Endothelial cell of umbilical vein (primary cell): ENCODE measurements around the gene STK38L. TPM values are rescaled to one million over a fixed set of nuclear protein-coding genes. Genes with fewer than 3 reads are reported as not detected.

Source experiments
- BruUV-seq: library from RNA; stranded (reverse); fragments of 400-500 nt; replicated peaks from 2 replicates; lab custom pipeline; 2021; lab: Mats Ljungman, UMichigan
- CTCF ChIA-PET: fragments of 300-600, 350-600 bp; sonication (Branson Sonifier 250); formaldehyde crosslinking; loops from one replicate; lab custom pipeline; 2021; ENCODE audit warnings: antibody characterized with exemption, inconsistent platforms; lab: Charles Lee
- POLR2A ChIA-PET: fragments of 300-600, 350-600 bp; sonication (Branson Sonifier 250); formaldehyde crosslinking; loops from one replicate; lab custom pipeline; 2021; ENCODE audit warnings: antibody characterized with exemption, inconsistent platforms; lab: Charles Lee
- DNase-seq: peaks from one replicate; pipeline ENCODE4 v3.0.0-alpha.2; 2011; ENCODE audit warnings: low read depth, low spot score
- FAIRE-seq: peaks from 2 replicates; lab custom pipeline; 2011; peaks lifted over from hg19 to GRCh38; lab: Jason Lieb, UNC
- H2AFZ ChIP-seq: 2 replicates; pipeline ENCODE4 v1.6.0; 2012; ENCODE audit warnings: low read depth, low read length, control low read depth, inconsistent platforms
- H3K27ac ChIP-seq: 2 replicates; pipeline ENCODE4 v1.5.1; 2011; ENCODE audit warnings: low read depth, mild to moderate bottlenecking, control low read depth, low read length, moderate library complexity; ENCODE audit not compliant: insufficient read depth
- H3K27me3 ChIP-seq, 2 experiments: 2 replicates each; pipeline versions ENCODE4 v1.6.0 to v1.6.1; 2011; ENCODE audit warnings: low read length in 2 of 2, mixed read lengths in 1 of 2; ENCODE audit not compliant: control insufficient read depth in 2 of 2, insufficient read depth in 2 of 2
- H3K36me3 ChIP-seq, 2 experiments: 2 replicates in 1 of 2; 3 replicates in 1 of 2; pipeline ENCODE4 v1.5.1; 2011; ENCODE audit warnings: low read length in 2 of 2, mild to moderate bottlenecking in 1 of 2, moderate library complexity in 1 of 2; ENCODE audit not compliant: control insufficient read depth in 2 of 2, insufficient read depth in 2 of 2; ENCODE audit errors: extremely low read depth in 1 of 2
- H3K4me1 ChIP-seq: 3 replicates; pipeline ENCODE4 v1.5.1; 2011; ENCODE audit warnings: mild to moderate bottlenecking, low read length; ENCODE audit not compliant: control insufficient read depth, insufficient read depth; ENCODE audit errors: extremely low read depth
- H3K4me2 ChIP-seq: 2 replicates; pipeline ENCODE4 v1.6.1; 2011; ENCODE audit warnings: low read length, control low read depth, mixed read lengths; ENCODE audit not compliant: insufficient read depth
- H3K4me3 ChIP-seq, 3 experiments: fragments of 200-600 bp in 1 of 3; sonication (generic), shearing (Covaris generic) in 1 of 3; replicated peaks in 1 of 3; 2 replicates each; pipeline ENCODE4 v1.5.1; 2011 to 2016; ENCODE audit warnings: control low read depth in 3 of 3, low read length in 3 of 3, mild to moderate bottlenecking in 2 of 3, inconsistent platforms in 1 of 3, low read depth in 1 of 3, moderate library complexity in 1 of 3; ENCODE audit not compliant: insufficient read depth in 1 of 3
- H3K79me2 ChIP-seq: 2 replicates; pipeline ENCODE4 v1.6.0; 2012; ENCODE audit warnings: low read length, inconsistent platforms; ENCODE audit not compliant: control insufficient read depth, insufficient read depth
- H3K9ac ChIP-seq: replicated peaks from 2 replicates; pipeline ENCODE3; 2011; ENCODE audit warnings: low read length, control low read depth; ENCODE audit not compliant: insufficient read depth; ENCODE audit errors: extremely low read depth
- H3K9me1 ChIP-seq: replicated peaks from 3 replicates; pipeline ENCODE4 v1.6.0; 2011; ENCODE audit warnings: mild to moderate bottlenecking, low read length; ENCODE audit not compliant: control insufficient read depth, insufficient read depth; ENCODE audit errors: extremely low read depth
- H3K9me3 ChIP-seq: replicated peaks from 2 replicates; pipeline ENCODE4 v1.5.1; 2012; ENCODE audit warnings: low read length, inconsistent platforms; ENCODE audit not compliant: control insufficient read depth, insufficient read depth
- H4K20me1 ChIP-seq: replicated peaks from 2 replicates; pipeline ENCODE3; 2011; ENCODE audit warnings: mild to moderate bottlenecking, low read length; ENCODE audit not compliant: control insufficient read depth, insufficient read depth; ENCODE audit errors: extremely low read depth
- CTCF ChIP-seq, 2 donors: IDR thresholded peaks; 1 replicate in 1 of 2; 2 replicates in 1 of 2; pipeline ENCODE4 v1.5.1; 2011; ENCODE audit warnings: low read length in 2 of 2, mild to moderate bottlenecking in 2 of 2, moderate library complexity in 2 of 2, control low read depth in 1 of 2, inconsistent platforms in 1 of 2, low read depth in 1 of 2; ENCODE audit not compliant: insufficient read depth in 1 of 2; ENCODE audit errors: extremely low read depth in 1 of 2
- FOS ChIP-seq: IDR thresholded peaks from 2 replicates; pipeline ENCODE4 v1.6.1; 2011; ENCODE audit warnings: mild to moderate bottlenecking, low read length, moderate library complexity, borderline replicate concordance; ENCODE audit not compliant: insufficient read depth
- GATA2 ChIP-seq: IDR thresholded peaks from 2 replicates; pipeline ENCODE4 v1.7.0; 2011; ENCODE audit warnings: low read depth, mild to moderate bottlenecking, moderate library complexity, mixed read lengths, low read length; ENCODE audit not compliant: insufficient read length, insufficient read depth
- MYC ChIP-seq: IDR thresholded peaks from one replicate; pipeline ENCODE4 v1.6.1; 2011; ENCODE audit warnings: mild to moderate bottlenecking, low read depth, low read length
- POLR2AphosphoS5 ChIP-seq: IDR thresholded peaks from 2 replicates; pipeline ENCODE4 v1.6.1; 2012; ENCODE audit warnings: low read depth, mild to moderate bottlenecking, control low read depth, low read length, moderate library complexity; ENCODE audit not compliant: insufficient read depth
- dilution Hi-C: fragments of 300-500 bp; cut with MboI; formaldehyde crosslinking; loops from one replicate; pipeline ENCODE4 v1.15.0; 2019; ENCODE audit warnings: low sequenced_read_pairs; ENCODE audit not compliant: extremely low pct_ligation_motif_present
- intact Hi-C: fragments of 100-400 bp; cut with micrococcal nuclease; formaldehyde crosslinking; loops from one replicate; pipeline ENCODE4 v1.10.0; 2022
- polyA plus RNA-seq, 4 experiments: library from polyadenylated mRNA; depleted of rRNA in 3 of 4; stranded (reverse) in 3 of 4; unstranded in 1 of 4; fragments of >200 nt; gene quantifications; 2 replicates each; pipeline versions ENCODE4 v1.2.1 to v1.2.3, GENCODE V29; 2011 to 2012; ENCODE audit warnings: missing spikeins in 1 of 4
- total RNA-seq: library from RNA; stranded (reverse); gene quantifications from 2 replicates; pipeline ENCODE4 v1.2.3, GENCODE V29; 2021
- TF ChIP-seq, protein P1 (sequence below): IDR thresholded peaks from 2 replicates; pipeline ENCODE4 v1.6.1; 2011; ENCODE audit not compliant: insufficient read depth, insufficient read length

Gene STK38L
- total and polyA plus RNA-seq, 2 donors (not counting 3 experiments of a cell fraction or from before 2014, with no cell fraction given): 14.7 to 58.4 TPM

DNA sequence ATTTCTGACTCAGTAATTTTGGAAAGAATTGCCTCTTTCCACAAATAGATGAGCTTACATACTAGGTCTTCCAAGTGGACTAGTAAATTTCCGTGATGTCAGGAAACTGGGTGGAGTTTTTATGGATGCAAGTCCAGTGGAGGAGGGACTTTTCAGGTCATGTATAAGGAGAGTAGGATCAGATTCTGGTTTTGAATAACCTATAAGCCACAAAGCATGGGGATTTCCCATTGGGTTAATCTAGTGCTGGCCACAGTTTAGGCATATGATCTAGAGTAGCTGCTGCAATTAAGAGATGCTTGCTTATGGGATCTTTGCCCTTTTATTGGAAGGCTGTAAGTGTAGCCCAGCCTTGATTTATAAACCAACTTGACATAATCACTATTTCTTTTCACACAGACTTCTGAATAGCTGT lies 33.8 kb downstream of the STK38L start:
- intact Hi-C loops: no loop called here

GRCh38 chr12:27279826-27280225 lies 35.7 kb downstream of the STK38L start:
- TF ChIP-seq GATA2 (no peak), POLR2AphosphoS5 (no peak), CTCF (IDR thresholded peaks at IDR 0.05; ENCODE audit: extremely low read depth in 1 of 2, insufficient read depth in 1 of 2, low read depth in 1 of 2, low read length in 2 of 2) (no peak), MYC (no peak)
- Histone ChIP-seq H2AFZ (no peak overlapping the region), H3K9me3 (no peaks in the 10 kb centered on the region), H3K9me1 (no peaks in the 10 kb centered on the region), H3K27me3 (no peaks in the 10 kb centered on the region), H3K9ac (no peak overlapping the region), H3K4me2 (no peak overlapping the region), H4K20me1 (no peaks in the 10 kb centered on the region), H3K79me2 (peaks cover 3% of the 10 kb centered on the region), H3K4me1 (peaks cover 30% of the 10 kb centered on the region), H3K27ac (no peak overlapping the region), H3K4me3 (no peak overlapping the region), H3K36me3 (no peaks in the 10 kb centered on the region)
- POLR2A ChIA-PET: interaction anchor here (0.5 kb wide), 1 partner anchor 17 kb away, joined by 4 read pairs; no protein-coding TSS in a partner anchor
- CTCF ChIA-PET: interaction anchor here (0.6 to 1.2 kb wide), 4 partner anchors 20 to 123 kb away, joined by 3 to 7 read pairs (median 4); no protein-coding TSS in a partner anchor
- FAIRE-seq (no peak), DNase-seq (no peak)
- BruUV-seq: no TSS peak
- dilution Hi-C loops: no loop called here
- intact Hi-C loops: no loop called here

More for the DNA sequence above, 33.8 kb downstream of the STK38L start:
- H3K36me3 ChIP-seq: no peaks in the 10 kb centered on the region
- no peaks in the 10 kb centered on the region for H3K27me3 ChIP-seq
- no peak overlapping the region for H3K9ac ChIP-seq
- H3K9me1 ChIP-seq: no peaks in the 10 kb centered on the region
- no peak overlapping the region for H2AFZ ChIP-seq
- no peak for TF ChIP-seq GATA2
- TF ChIP-seq FOS: no peak
- TF ChIP-seq, protein P1, sequence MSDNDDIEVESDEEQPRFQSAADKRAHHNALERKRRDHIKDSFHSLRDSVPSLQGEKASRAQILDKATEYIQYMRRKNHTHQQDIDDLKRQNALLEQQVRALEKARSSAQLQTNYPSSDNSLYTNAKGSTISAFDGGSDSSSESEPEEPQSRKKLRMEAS: no peak
- no peak for TF ChIP-seq POLR2AphosphoS5
- dilution Hi-C loops: no loop called here
- BruUV-seq: no TSS peak
- H3K4me2 ChIP-seq: no peak overlapping the region
- H3K9me3 ChIP-seq: no peaks in the 10 kb centered on the region
- H3K4me3 ChIP-seq: no peak overlapping the region
- peaks cover 23% of the 10 kb centered on the region for H3K4me1 ChIP-seq
- DNase-seq (peak; percentile 74), FAIRE-seq (no peak)
- H3K27ac ChIP-seq: no peak overlapping the region
- peaks cover 4% of the 10 kb centered on the region for H3K79me2 ChIP-seq
- H4K20me1 ChIP-seq: no peaks in the 10 kb centered on the region
- ChIA-PET POLR2A (no interaction called here), CTCF (interaction anchor here (0.6 to 1.7 kb wide), 8 partner anchors 11 to 262 kb away, joined by 3 to 6 read pairs (median 4); no protein-coding TSS in a partner anchor)
